HG02973 (cell line): ENCODE results near the gene CKS1B.

ENCODE experiments used
- ATAC-seq: cut with Tn5 transposase; IDR thresholded peaks from one replicate; pipeline ENCODE4 v1.9.1; 2021; ENCODE audit warnings: moderate library complexity; ENCODE audit not compliant: unreplicated experiment

CKS1B gene

GRCh38 chr1:155001425-155001674, 26.9 kb downstream of the CKS1B start:
- ATAC-seq = no peak

- peak; percentile 48 for ATAC-seq
Observed at GRCh38 chr1:155001675-155002463, 27.4 kb downstream of the CKS1B start.

- no peak for ATAC-seq
Observed at GRCh38 chr1:155002464-155003226, 28.2 kb downstream of the CKS1B start, which contains the start of gene ZBTB7B. Gene ZBTB7B, plus strand, starts transcription at chr1:155002802. Its CDS starts 11,859 bp downstream, at chr1:155014661.

GRCh38 chr1:155003227-155003765, 28.8 kb downstream of the CKS1B start:
- no peak for ATAC-seq

- no peak for ATAC-seq
Observed at GRCh38 chr1:155003766-155004351, 29.4 kb downstream of the CKS1B start.

GRCh38 chr1:155004352-155005075, 30.0 kb downstream of the CKS1B start:
- ATAC-seq = no peak

- no peak for ATAC-seq
Observed at GRCh38 chr1:155005076-155006011, 30.9 kb downstream of the CKS1B start.

GRCh38 chr1:155006601-155007101, 32.2 kb downstream of the CKS1B start:
- no peak for ATAC-seq

- ATAC-seq = no peak
Observed at GRCh38 chr1:155007251-155007828, 32.9 kb downstream of the CKS1B start.

- ATAC-seq = no peak
Observed at GRCh38 chr1:155008015-155008941, 33.8 kb downstream of the CKS1B start.

- ATAC-seq = no peak
Observed at GRCh38 chr1:155009221-155009711, 34.8 kb downstream of the CKS1B start.

GRCh38 chr1:155009742-155010141, 35.3 kb downstream of the CKS1B start:
- no peak for ATAC-seq

- no peak for ATAC-seq
Observed at GRCh38 chr1:155010211-155010918, 35.9 kb downstream of the CKS1B start.

GRCh38 chr1:155011004-155011416, 36.5 kb downstream of the CKS1B start:
- no peak for ATAC-seq

- ATAC-seq = no peak
Observed at GRCh38 chr1:155011437-155012025, 37.0 kb downstream of the CKS1B start.

- ATAC-seq = no peak
Observed at GRCh38 chr1:155012026-155012546, 37.6 kb downstream of the CKS1B start.
